Erythroblast (primary cell): Measurements from ENCODE around the gene PIEZO2.

Experiments used
- GATA1 ChIP-seq: IDR thresholded peaks from 2 replicates; pipeline ENCODE4 v1.6.1; 2011; ENCODE audit warnings: low read depth, mild to moderate bottlenecking, control low read depth, low read length, moderate library complexity
- POLR2A ChIP-seq: IDR thresholded peaks from 2 replicates; pipeline ENCODE4 v1.6.1; 2011; ENCODE audit warnings: mild to moderate bottlenecking, low read length

- TF ChIP-seq POLR2A (no peak), GATA1 (no peak)
Measured at GRCh38 chr18:10679557-10680270, 469.7 kb downstream of the PIEZO2 start.
